Hepatocyte (in vitro differentiated cells): Measurements from ENCODE around the gene PICALM.

Experiments used
- CTCF ChIP-seq: fragments of 200-600 bp; sonication (generic); IDR thresholded peaks from 2 replicates; pipeline ENCODE4 v1.5.1; 2016; ENCODE audit warnings: antibody characterized with exemption, mild to moderate bottlenecking; ENCODE audit not compliant: poor library complexity
- EZH2 ChIP-seq: fragments of 200-600 bp; sonication (generic); IDR thresholded peaks from 2 replicates; pipeline ENCODE4 v1.6.1; 2016; ENCODE audit warnings: antibody characterized with exemption, mild to moderate bottlenecking, borderline replicate concordance
- EZH2phosphoT487 ChIP-seq: fragments of 200-600 bp; sonication (generic); IDR thresholded peaks from one replicate; pipeline ENCODE4 v1.6.1; 2018; ENCODE audit warnings: antibody characterized with exemption, mild to moderate bottlenecking, low read depth, moderate library complexity; ENCODE audit not compliant: unreplicated experiment, severe bottlenecking

GRCh38 chr11:86018249-86018648, 50.6 kb downstream of the PICALM start:
- TF ChIP-seq CTCF (no peak), EZH2phosphoT487 (no peak), EZH2 (no peak)
